COLO668 (cell line): ENCODE data around the gene STPG4.

Experiments
- DNase-seq: peaks from one replicate; lab custom pipeline; 2025; ENCODE audit not compliant: unreplicated experiment; lab: John Stamatoyannopoulos, UW

STPG4 gene

DNA sequence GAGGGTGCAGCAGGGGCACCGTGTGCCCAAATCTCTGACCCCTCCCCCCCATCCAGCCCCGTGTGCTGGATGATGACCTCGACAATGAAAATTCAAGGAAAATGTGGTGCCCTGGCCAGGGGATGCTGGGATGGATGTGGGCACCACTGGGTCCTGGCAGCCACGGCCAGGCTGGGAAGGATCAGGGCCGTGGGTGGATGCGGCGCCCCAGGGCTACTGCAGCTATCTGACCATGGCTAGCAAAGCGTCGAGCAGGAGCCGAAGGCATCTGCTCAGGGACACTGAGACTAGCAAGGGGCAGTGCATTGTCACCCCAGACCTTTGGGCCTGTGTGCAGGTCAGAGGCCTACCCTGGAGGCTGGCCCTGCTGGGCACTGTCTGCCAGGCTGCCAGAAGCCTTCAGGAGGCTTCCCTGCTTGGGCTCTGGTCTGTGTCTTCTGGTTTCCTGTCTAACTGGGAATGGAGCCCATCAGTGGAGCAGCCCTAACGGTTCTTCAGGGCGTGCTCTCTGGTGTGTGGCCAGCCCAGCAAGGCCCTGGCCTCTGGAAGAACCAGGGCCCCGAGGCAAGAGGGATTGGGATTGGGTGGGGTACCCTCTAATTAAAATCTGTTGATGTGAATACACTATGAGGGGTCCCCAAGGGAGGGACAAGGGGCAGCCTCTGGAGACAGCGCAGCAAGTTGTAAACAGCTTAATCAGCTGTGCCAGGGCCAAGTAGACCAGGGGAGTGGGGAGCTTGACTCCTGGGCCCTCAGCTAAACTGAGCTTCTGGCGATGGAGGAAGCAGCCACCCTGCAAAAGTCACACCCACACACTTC lies 98.0 kb downstream of the STPG4 start:
- DNase-seq, result no peak

- no peak for DNase-seq
These were observed 98.7 kb downstream of the STPG4 start for GRCh38 chr2:47056374-47056773.

- no peak for DNase-seq
These were observed 100.2 kb downstream of the STPG4 start for GRCh38 chr2:47054868-47055267.

DNA sequence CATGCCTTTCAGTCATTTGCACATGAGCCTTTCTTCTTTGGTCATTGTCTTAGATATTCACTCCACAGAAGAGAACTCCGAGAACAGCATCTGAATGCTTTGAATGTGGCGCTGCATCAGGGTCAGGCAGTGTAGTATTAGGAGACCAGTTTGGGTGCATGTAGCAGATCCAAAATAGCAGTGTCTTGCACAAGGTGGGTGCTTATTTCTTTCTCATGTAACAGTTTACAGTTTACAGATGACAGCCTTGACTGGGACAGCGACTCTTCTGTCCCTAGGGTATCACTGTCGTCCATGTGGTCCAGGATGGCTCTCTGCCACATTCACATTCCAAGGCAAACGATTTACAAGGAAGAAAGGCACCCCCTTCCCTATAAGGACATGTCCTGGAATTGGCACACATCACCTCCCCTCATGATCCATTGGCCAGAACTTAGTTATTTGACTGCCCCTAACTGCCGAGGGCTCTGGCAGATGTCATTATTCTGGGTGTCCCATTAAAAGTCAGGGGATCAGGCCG lies 101.0 kb downstream of the STPG4 start:
- DNase-seq, result no peak

DNA sequence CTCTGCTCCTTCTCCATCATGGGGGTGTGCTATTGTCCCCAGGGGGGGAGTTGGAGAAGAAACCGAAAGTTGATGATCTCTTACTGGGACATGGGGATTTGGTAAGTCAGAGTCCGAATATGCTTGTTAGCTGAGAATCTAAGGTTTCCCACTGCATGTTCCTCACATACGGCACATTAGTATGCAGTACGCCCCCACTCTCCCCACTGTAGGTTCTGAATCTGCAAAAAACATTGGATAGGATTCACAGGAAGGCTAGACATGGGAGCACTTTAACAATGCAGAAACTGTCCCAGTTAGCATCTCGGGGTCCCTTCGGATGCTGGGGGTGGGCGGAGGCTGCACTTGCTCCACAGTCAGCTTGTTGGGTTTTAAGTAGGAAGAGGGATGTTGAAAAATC lies 102.3 kb downstream of the STPG4 start:
- no peak for DNase-seq

DNA sequence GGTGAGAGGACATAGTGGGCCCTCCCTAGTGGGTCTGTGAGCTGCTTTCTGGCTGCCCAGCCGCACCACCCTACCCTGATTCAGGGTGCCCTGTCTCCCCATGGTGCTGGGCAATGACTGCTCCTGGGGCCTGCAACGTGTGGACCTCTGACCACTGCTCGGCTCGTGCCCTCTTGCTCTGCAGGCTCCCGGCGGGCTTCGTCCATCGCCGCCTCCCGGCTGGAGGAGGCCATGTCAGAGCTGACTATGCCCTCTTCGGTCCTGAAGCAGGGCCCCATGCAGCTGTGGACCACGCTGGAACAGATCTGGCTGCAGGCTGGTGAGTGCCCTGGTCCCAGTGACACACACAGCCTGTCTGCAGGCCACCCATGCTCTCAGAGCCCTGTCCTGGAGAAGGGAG lies 103.5 kb downstream of the STPG4 start:
- DNase-seq, result no peak

DNA sequence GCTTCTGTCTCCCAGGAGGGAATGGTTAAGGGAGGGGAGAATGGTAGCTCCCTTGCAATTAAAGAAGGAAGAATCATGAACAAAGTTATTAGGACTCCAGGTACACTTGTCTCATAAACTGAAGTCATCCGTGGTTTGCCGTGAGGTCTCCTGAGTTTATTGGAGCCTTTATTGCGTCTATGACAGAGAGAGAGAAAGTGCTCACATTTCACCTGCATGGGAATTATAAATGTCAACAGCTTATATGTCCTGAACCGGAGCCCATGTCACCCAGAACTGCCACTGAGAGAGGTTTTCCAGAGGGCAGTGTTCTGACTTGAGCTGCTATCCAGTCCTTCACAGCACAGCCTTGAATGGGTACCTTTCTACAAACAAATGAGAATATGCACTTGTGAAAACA lies 104.3 kb downstream of the STPG4 start:
- no peak for DNase-seq

GRCh38 chr2:47050021-47050760 lies 104.9 kb downstream of the STPG4 start:
- DNase-seq, result no peak

GRCh38 chr2:47049502-47049901 lies 105.6 kb downstream of the STPG4 start:
- no peak for DNase-seq

DNA sequence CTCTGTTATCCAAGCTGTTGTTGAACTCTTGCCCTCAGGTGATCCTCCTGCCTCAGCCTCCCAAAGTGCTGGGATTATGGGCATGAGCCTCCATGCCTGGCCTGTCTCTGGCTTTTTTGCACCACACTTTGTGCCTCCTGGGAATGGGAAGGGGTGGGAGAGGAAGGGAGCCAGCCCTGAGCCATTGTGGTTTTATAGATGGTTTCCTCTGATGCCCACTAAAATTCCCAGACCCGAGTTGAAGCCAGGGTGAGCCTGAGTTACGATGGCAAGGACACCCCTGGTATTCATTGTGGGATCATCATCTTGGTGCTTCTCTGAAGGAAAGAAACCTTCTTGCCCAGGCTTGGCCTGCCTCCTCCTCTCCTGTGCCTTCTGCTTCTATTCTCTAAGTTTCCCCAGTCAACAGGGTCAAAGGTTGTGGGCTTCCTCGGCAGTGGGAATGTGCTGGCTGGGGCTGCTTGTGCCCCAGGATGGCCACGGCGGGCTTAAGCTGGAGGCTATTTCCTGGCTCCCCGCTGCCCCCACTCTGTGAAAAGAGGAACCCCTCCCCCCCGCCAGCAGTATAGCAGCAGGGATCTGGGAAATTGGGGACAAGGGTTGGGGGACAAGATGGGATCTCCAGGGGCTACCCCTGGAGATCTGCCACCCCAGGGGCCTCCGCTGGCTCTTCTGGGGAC lies 106.2 kb downstream of the STPG4 start:
- no peak for DNase-seq

DNA sequence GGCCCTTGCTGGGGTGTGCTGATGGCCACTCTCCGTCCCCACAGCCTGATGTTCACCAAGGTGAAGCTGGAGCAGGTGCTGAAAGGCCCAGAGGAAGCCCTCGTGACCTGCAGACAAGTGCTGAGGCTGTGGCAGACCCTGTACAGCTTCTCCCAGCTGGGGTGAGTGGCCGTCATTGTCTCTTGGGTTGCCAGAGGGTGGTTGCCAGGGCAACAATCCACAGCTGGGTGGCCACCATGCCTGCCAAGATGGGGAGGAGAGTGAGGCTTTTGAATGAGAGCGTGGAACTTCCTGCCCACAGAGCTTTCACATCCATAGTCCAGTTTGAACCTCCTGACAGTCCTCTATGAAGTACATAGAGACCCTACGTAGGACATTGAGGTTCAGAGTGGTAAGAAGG lies 108.8 kb downstream of the STPG4 start:
- peak; percentile 27 for DNase-seq

DNA sequence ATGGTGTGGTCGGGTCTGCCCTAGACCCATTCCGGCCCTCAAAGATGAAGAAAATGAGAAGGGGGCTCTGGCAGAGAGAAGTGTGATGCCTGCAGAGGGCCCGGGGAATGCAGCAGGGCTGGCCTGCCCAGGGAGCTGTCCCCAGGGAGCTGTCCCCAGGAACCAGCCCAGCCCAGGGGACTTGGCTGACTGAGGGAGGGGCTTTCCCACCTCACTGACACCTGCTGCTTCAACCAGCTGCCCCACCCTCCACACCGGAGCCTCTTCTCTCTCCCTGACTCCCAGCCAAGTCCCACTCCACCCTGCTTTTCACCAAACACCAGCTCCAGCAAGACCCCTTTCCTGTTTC lies 111.2 kb downstream of the STPG4 start:
- DNase-seq, result peak; percentile 42

DNA sequence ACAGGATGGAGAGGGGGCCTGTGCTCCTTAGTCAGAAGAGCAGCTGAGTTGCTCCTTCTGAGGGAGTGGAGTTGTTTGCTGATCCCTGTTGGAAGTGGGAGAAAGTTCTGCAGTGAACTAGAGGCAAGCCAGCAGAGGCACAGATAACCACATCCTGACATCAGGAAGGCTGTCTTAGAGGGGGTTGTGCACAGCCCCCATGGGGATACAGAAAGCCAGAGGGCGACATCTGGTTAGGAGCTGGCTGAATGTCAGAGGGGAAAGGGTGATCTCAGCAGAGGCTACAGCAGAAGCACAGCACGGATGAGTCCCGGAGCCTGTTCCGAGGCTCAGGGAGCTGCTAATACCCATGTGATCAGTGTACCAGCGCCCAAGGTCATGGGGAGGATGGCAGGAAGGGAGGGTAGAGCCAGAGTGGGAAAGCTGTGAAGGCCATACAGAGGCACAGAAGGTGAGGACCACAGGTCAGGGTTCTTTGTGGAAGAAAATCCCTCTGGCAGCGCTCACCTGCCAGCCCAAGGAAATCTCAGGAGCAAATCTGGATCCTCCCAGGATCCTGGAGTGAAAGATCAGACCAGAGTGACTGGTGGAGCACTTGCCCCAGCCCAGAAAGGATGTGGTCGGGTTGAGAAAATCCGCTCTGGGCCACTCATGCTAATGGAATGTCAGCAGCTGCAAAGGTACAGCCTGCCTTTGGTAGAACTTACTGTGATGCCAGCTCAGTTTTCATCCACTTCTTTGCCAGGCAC lies 111.8 kb downstream of the STPG4 start:
- DNase-seq, result peak; percentile 42

GRCh38 chr2:47041891-47042684 lies 113.0 kb downstream of the STPG4 start:
- no peak for DNase-seq

GRCh38 chr2:47041063-47041462 lies 114.0 kb downstream of the STPG4 start:
- DNase-seq, result no peak

GRCh38 chr2:47040651-47041050 lies 114.5 kb downstream of the STPG4 start:
- no peak for DNase-seq

GRCh38 chr2:47039913-47040562 lies 115.1 kb downstream of the STPG4 start:
- no peak for DNase-seq

GRCh38 chr2:47039489-47039870 lies 115.6 kb downstream of the STPG4 start:
- no peak for DNase-seq

- no peak for DNase-seq
These were observed 116.2 kb downstream of the STPG4 start for GRCh38 chr2:47038656-47039488.
